ENCODE results near the gene KCNN4.

The KCNN4 gene

DNA sequence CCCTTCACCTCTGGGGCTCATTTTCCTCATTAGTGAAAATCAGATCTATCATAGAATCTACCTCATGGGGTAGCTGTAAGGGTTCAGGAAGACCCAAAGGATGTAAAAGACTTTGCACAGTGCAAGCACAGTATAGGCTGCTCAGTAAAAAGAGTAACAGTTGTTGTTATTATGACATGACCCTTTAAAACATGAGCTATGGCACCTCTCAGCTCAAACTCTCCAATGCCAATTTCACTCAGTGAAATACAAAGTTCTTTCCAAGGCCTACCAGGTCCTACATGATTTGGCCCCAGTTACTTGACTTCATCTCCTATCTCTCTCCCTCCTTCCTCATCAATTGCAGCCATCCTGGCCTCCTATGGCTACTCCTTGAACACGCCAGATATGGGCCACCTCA, 30.9 kb downstream of the KCNN4 start:
- no peak for DNase-seq (ENCODE audit: low read depth in 1 of 2, low spot score in 1 of 2)

- no peak for DNase-seq (ENCODE audit: low read depth in 1 of 2, low spot score in 1 of 2)
These were observed 31.6 kb downstream of the KCNN4 start for GRCh38 chr19:43749152-43749551.

GRCh38 chr19:43748685-43749084, 32.1 kb downstream of the KCNN4 start:
- no peak for DNase-seq (ENCODE audit: low read depth in 1 of 2, low spot score in 1 of 2)

GRCh38 chr19:43748205-43748594, 32.6 kb downstream of the KCNN4 start:
- DNase-seq (ENCODE audit: low read depth in 1 of 2, low spot score in 1 of 2): no peak

GRCh38 chr19:43747557-43748204, 33.1 kb downstream of the KCNN4 start:
- no peak for DNase-seq (ENCODE audit: low read depth in 1 of 2, low spot score in 1 of 2)

DNA sequence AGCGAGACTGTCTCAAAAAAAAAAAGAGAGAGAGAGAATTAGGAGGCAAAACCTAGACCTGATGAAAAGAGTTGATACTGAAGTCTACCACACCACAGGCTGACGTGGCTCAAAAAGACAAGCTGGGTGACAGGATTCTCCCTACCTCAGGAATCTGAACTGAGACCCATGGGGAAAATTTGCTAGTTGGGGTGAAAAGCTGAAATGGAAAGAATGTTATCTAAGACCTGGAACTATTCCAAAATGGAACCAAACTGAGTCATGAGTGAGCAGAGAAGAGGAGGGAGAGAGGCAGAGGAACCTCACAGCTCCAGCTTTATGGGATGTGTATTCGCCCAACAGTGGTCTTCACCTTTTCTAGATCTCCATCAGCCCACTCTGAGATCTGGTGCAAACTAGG, 37.7 kb downstream of the KCNN4 start:
- no peak for DNase-seq (ENCODE audit: low read depth in 1 of 2, low spot score in 1 of 2)

GRCh38 chr19:43741075-43741825, 39.5 kb downstream of the KCNN4 start:
- DNase-seq (ENCODE audit: low read depth in 1 of 2, low spot score in 1 of 2): no peak

- DNase-seq (ENCODE audit: low read depth in 1 of 2, low spot score in 1 of 2): no peak
These were observed 41.1 kb downstream of the KCNN4 start for GRCh38 chr19:43739439-43740235.

- no peak for DNase-seq (ENCODE audit: low read depth in 1 of 2, low spot score in 1 of 2)
These were observed 42.0 kb downstream of the KCNN4 start for GRCh38 chr19:43738780-43739211.

DNA sequence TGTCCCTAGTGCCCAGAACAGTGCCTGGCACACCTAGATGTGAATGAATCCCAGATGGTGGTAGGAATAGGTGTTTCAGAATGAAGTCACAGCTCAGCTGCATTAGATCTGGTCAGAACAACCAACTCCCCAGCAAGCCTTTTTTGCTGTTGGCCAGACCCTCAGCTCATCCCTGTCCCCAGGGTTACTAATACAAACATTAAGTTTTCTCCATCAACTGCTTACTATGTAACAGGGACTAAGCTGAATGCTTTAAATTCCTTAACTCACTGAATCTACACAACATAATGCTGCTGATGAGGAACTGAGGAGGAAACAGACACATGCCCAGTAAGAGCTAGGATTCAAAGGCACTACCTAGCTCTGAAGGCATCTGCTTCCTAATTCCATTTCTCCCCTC, 44.8 kb downstream of the KCNN4 start:
- DNase-seq (ENCODE audit: low read depth in 1 of 2, low spot score in 1 of 2): no peak

- DNase-seq (ENCODE audit: low read depth in 1 of 2, low spot score in 1 of 2): no peak
These were observed 45.8 kb downstream of the KCNN4 start for GRCh38 chr19:43735013-43735412.

- no peak for DNase-seq (ENCODE audit: low read depth in 1 of 2, low spot score in 1 of 2)
These were observed 48.9 kb downstream of the KCNN4 start for GRCh38 chr19:43731846-43732245.

- no peak for DNase-seq (ENCODE audit: low read depth in 1 of 2, low spot score in 1 of 2)
These were observed 49.4 kb downstream of the KCNN4 start for GRCh38 chr19:43731346-43731745.

DNA sequence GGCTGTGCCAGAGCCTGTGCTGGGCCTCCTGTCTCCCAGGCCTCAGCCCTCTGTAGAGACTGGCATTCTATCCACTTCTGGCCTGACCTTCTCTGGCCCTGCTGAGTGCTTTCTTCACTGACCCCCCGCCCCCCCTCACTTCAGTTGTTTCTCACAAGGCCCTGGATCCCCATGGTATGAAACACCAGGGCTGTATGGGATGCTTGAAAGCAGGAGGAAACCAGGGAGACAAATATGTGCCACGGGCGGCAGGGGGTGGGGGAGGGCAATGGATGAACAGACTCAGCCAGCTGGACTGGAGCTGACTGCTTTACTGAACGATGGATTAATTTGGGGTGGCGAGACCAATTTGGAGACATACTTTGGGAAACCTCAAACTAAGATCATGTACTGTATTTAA, 50.9 kb downstream of the KCNN4 start:
- DNase-seq (ENCODE audit: low read depth in 1 of 2, low spot score in 1 of 2): no peak

DNA sequence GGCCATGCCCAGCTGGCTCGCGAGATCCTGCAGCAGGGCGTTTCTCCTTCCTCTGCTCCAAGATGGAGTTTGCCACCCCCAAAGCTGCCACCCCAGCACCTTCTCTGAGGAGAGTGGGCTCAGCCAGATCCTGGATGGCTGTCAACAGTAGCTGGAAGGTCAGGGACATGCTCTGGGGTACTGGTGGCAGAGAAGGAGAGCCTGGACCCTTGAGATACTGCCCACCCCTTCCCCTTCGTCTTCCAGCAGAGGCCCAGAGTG, 53.2 kb downstream of the KCNN4 start:
- no peak for DNase-seq (ENCODE audit: low read depth in 1 of 2, low spot score in 1 of 2)

- DNase-seq (ENCODE audit: low read depth in 1 of 2, low spot score in 1 of 2): no peak
These were observed 53.8 kb downstream of the KCNN4 start for GRCh38 chr19:43726736-43727592.

DNA sequence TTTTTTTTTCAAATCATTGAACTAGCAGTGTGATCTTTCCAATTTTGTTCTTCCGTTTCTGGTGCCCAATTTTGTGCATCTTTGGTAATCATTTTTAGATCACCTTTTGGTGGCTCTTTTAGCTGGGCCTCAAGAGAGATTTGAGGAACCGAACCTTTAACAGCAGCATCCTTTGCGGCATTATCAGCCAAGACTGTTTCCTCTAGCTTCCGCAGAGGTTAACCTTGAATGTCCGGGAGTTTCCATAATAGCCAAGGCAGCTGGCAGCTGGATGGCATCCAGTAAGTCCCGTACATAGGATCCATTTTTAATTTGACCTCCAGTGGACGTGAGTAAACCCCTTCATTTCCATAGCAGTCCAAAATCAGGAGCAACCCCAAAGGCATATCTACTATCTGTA, 55.3 kb downstream of the KCNN4 start:
- no peak for DNase-seq (ENCODE audit: low read depth in 1 of 2, low spot score in 1 of 2)

- DNase-seq (ENCODE audit: low read depth in 1 of 2, low spot score in 1 of 2): no peak
These were observed 55.9 kb downstream of the KCNN4 start for GRCh38 chr19:43724896-43725295.

GRCh38 chr19:43723588-43723987, 57.2 kb downstream of the KCNN4 start:
- no peak for DNase-seq (ENCODE audit: low read depth in 1 of 2, low spot score in 1 of 2)

DNA sequence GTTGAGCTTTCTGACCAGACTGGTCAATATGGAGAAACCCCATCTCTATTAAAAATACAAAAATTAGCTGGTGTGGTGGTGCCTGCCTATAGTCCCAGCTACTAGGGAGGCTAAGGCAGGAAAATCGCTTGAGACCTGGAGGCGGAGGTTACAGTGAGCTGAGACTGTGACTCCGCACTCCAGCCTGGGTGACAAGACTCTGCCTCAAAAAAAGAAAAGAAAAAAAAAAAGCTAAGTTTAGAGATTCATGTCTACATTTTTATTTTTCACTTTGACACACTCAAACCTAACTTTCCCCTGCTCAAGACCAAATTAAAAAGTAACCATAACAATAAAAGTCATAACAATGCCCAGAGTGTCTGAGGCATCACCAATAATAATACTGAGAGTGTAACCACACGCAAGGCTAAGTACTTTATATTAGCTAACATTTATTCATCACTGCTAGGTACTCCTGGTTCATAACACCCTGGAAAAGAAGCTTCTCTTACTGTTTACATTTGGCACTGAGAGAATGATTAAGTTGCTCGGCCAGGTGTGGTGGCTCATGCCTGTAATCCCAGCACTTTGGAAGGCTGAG, 59.2 kb downstream of the KCNN4 start:
- no peak for DNase-seq (ENCODE audit: low read depth in 1 of 2, low spot score in 1 of 2)

DNA sequence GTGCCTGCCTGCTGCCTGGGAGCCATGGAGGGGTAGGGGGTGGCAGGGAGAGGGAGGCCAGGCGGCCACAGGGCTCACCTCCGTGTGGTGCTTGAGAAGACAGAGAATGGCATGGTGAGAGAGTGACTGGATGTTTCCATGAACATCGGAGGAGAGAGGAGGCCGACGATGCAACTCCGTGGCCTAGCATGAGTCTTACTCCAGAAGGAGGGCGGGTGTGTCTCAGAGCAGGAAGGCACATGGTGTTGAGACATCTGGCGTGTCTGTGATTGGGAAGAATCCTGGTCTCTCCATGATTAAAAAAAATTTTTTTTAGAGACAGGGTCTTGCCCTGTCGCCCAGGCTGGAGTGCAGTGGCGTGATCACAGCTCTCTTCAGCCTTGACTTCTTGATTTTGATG, 59.8 kb downstream of the KCNN4 start:
- no peak for DNase-seq (ENCODE audit: low read depth in 1 of 2, low spot score in 1 of 2)
